GM23248 (cell line): Measurements from ENCODE around the gene TRIOBP. TPM values are rescaled to one million over a fixed set of nuclear protein-coding genes. Genes with fewer than 3 reads are reported as not detected.

Source experiments
- DNase-seq: peaks from one replicate; pipeline ENCODE4 v3.0.0-alpha.2; 2015
- H2AFZ ChIP-seq: fragments of 200-600 bp; sonication (generic); 2 replicates; pipeline ENCODE4 v1.6.1; 2016; ENCODE audit warnings: antibody characterized with exemption
- H3F3A ChIP-seq: fragments of 200-600 bp; sonication (generic); 2 replicates; pipeline ENCODE4 v1.6.1; 2016; ENCODE audit warnings: mild to moderate bottlenecking, antibody characterized with exemption, mixed run types; ENCODE audit not compliant: insufficient read depth
- H3K27ac ChIP-seq: fragments of 200-600 bp; sonication (generic); 2 replicates; pipeline ENCODE4 v1.5.1; 2016; ENCODE audit warnings: mild to moderate bottlenecking
- H3K27me3 ChIP-seq: fragments of 200-600 bp; sonication (generic); replicated peaks from 2 replicates; pipeline ENCODE4 v1.6.1; 2016; ENCODE audit warnings: mild to moderate bottlenecking; ENCODE audit not compliant: insufficient read depth
- H3K36me3 ChIP-seq: fragments of 200-600 bp; sonication (generic); 2 replicates; pipeline ENCODE4 v1.6.1; 2016; ENCODE audit warnings: low read depth, mild to moderate bottlenecking
- H3K4me1 ChIP-seq: fragments of 200-600 bp; sonication (generic); 2 replicates; pipeline ENCODE4 v1.6.1; 2016; ENCODE audit warnings: mild to moderate bottlenecking; ENCODE audit not compliant: insufficient read depth
- H3K4me2 ChIP-seq: fragments of 200-600 bp; sonication (generic); one replicate; pipeline ENCODE4 v1.6.1; 2016; ENCODE audit warnings: mild to moderate bottlenecking; ENCODE audit not compliant: unreplicated experiment
- H3K4me3 ChIP-seq: fragments of 200-600 bp; sonication (generic); 2 replicates; pipeline ENCODE4 v1.5.1; 2016; ENCODE audit warnings: mild to moderate bottlenecking
- H3K79me2 ChIP-seq: fragments of 200-600 bp; sonication (generic); 2 replicates; pipeline ENCODE4 v1.6.1; 2016; ENCODE audit warnings: mild to moderate bottlenecking; ENCODE audit not compliant: insufficient read depth
- H3K9ac ChIP-seq: fragments of 200-600 bp; sonication (generic); 2 replicates; pipeline ENCODE4 v1.6.1; 2016; ENCODE audit warnings: mild to moderate bottlenecking
- H3K9me2 ChIP-seq: fragments of 200-600 bp; sonication (generic); 2 replicates; pipeline ENCODE4 v1.6.1; 2016; ENCODE audit warnings: mixed run types, mild to moderate bottlenecking, moderate library complexity; ENCODE audit not compliant: insufficient read depth
- H3K9me3 ChIP-seq: fragments of 200-600 bp; sonication (generic); one replicate; pipeline ENCODE4 v1.6.1; 2017; ENCODE audit warnings: low read depth
- H4K20me1 ChIP-seq: fragments of 200-600 bp; sonication (generic); 2 replicates; pipeline ENCODE4 v1.6.0; 2016; ENCODE audit not compliant: insufficient read depth
- EZH2 ChIP-seq: fragments of 200-600 bp; sonication (generic); IDR thresholded peaks from 2 replicates; pipeline ENCODE4 v1.6.1; 2018; ENCODE audit warnings: antibody characterized with exemption, mild to moderate bottlenecking; ENCODE audit not compliant: insufficient read depth, poor library complexity, severe bottlenecking
- EZH2phosphoT487 ChIP-seq: fragments of 200-600 bp; sonication (generic); IDR thresholded peaks from 2 replicates; pipeline ENCODE4 v1.6.1; 2018; ENCODE audit warnings: antibody characterized with exemption, moderate library complexity, mild to moderate bottlenecking, low read depth; ENCODE audit not compliant: insufficient read depth
- WGBS, 2 experiments: methylation state at CpG; one replicate each; pipeline ENCODE4 v1.1.6; 2015 to 2017; ENCODE audit warnings: low lambda C conversion rate in 2 of 2, low coverage in 1 of 2; ENCODE audit errors: missing lambda C conversion rate in 2 of 2; 5-methylcytosine and 5-hydroxymethylcytosine counted together
- in situ Hi-C: fragments of 300-500 bp; cut with MboI; formaldehyde crosslinking; loops from 2 replicates; pipeline ENCODE4 v1.15.0; 2020
- polyA plus RNA-seq: library from polyadenylated mRNA; unstranded; fragments of >200 nt; fragmentation: Nextera tagmentation; extraction: Ambion mirVana; gene quantifications from 2 replicates; pipeline ENCODE4 v1.2.1, GENCODE V29; 2016
- total RNA-seq: library from RNA; depleted of rRNA; stranded (reverse); fragments of >200 nt; shearing (Covaris generic); gene quantifications from 2 replicates; pipeline ENCODE4 v1.2.3, GENCODE V29; 2014

TRIOBP gene
- total and polyA plus RNA-seq, 2 experiments from 2014 or later = 123 to 135 TPM

GRCh38 chr22:37774728-37775127, 77.9 kb downstream of the TRIOBP start:
- Histone ChIP-seq H3K4me2 (no peak overlapping the region), H2AFZ (no peak overlapping the region), H3K4me3 (no peak overlapping the region), H3K36me3 (peaks cover 10% of the 10 kb centered on the region), H3K9me3 (no peaks in the 10 kb centered on the region), H3K27me3 (no peaks in the 10 kb centered on the region), H3K27ac (no peak overlapping the region; the same call in 1 of the 2 replicates), H3K9ac (no peak overlapping the region), H4K20me1 (no peaks in the 10 kb centered on the region), H3K79me2 (no peaks in the 10 kb centered on the region), H3K9me2 (no peaks in the 10 kb centered on the region), H3K4me1 (peaks cover 25% of the 10 kb centered on the region), H3F3A (peaks cover 32% of the 10 kb centered on the region)
- no peak for DNase-seq
- WGBS, 2 experiments = 91 to 98% methylated on average over 3 of the region's 3 CpGs
- in situ Hi-C loops = no loop called here
- TF ChIP-seq EZH2 (no peak), EZH2phosphoT487 (no peak)

DNA sequence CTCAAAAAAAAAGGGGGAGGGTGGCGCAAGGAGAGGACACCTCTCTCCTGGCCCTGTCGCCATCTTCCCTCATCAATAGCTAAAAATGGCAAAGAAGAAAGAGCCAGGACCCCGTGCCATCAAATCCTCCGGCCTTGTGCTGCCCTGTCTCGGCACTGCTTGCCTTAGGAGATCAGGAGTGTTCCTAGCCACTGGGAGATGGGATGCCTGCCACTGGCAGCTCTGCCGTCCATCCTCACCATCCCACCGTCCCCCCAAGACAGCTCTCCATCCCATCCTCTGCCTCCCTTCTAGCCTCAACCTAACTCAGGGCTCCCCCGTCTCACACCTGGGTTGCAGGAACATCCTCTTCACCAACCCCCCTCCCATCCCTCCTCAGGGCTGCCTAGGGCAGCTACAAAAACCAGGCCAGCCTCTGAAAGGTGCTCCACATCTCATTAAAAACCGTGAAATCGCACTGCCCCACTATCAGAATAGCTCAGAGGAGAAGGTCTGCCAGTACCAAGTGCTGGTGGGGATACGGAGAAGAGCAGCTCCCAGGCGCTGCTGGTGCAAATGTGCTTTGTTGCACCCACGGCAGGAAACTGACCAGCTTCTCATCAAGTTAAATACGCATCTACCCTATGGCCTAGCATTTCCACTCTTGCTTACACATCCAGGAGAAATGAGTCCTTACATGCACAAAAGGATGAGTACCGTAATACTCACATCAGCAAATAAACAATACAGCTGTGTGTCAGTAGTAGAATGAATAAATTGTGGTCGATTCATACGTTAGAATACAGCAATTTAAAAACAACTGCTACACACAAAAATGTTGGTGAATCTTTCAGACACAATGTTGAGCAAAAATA, 79.2 kb downstream of the TRIOBP start:
- in situ Hi-C loops = no loop called here
- no peaks in the 10 kb centered on the region for H3K27me3 ChIP-seq
- peak overlapping the region; percentile 63 for H3K9ac ChIP-seq
- no peaks in the 10 kb centered on the region for H4K20me1 ChIP-seq
- no peak for TF ChIP-seq EZH2phosphoT487
- TF ChIP-seq EZH2 = no peak
- H3K27ac ChIP-seq = peak overlapping the region; percentile 87
- H3F3A ChIP-seq = peaks cover 32% of the 10 kb centered on the region
- 49% methylated on average over 17 of the region's 17 CpGs for WGBS, 2 experiments
- no peaks in the 10 kb centered on the region for H3K9me2 ChIP-seq
- H3K4me3 ChIP-seq = no peak overlapping the region
- H2AFZ ChIP-seq = no peak overlapping the region
- H3K4me2 ChIP-seq = peak overlapping the region; percentile 49
- peak; percentile 85 for DNase-seq
- H3K79me2 ChIP-seq = no peaks in the 10 kb centered on the region
- peaks cover 8% of the 10 kb centered on the region for H3K36me3 ChIP-seq
- peaks cover 25% of the 10 kb centered on the region for H3K4me1 ChIP-seq
- H3K9me3 ChIP-seq = no peaks in the 10 kb centered on the region

GRCh38 chr22:37776639-37777005, 79.8 kb downstream of the TRIOBP start:
- Histone ChIP-seq H3F3A (peaks cover 32% of the 10 kb centered on the region), H3K9me2 (no peaks in the 10 kb centered on the region), H4K20me1 (no peaks in the 10 kb centered on the region), H3K27ac (peak overlapping the region; percentile 87), H3K4me1 (peaks cover 28% of the 10 kb centered on the region), H3K4me2 (peak overlapping the region; percentile 49), H3K79me2 (no peaks in the 10 kb centered on the region), H2AFZ (no peak overlapping the region), H3K36me3 (peaks cover 6% of the 10 kb centered on the region), H3K27me3 (no peaks in the 10 kb centered on the region), H3K9ac (peak overlapping the region; percentile 63), H3K4me3 (0 out of 2 replicates have a peak overlapping the region, but pooled peaks have one; percentile 4), H3K9me3 (no peaks in the 10 kb centered on the region)
- in situ Hi-C loops = no loop called here
- DNase-seq = no peak
- TF ChIP-seq EZH2phosphoT487 (no peak), EZH2 (no peak)
- WGBS, 2 experiments = 61 to 69% methylated on average over 10 of the region's 10 CpGs

GRCh38 chr22:37777122-37777687, 80.4 kb downstream of the TRIOBP start:
- DNase-seq = peak; percentile 86
- no peaks in the 10 kb centered on the region for H3K9me3 ChIP-seq
- WGBS, 2 experiments = 34 to 37% methylated on average over 11 of the region's 11 CpGs
- no peaks in the 10 kb centered on the region for H3K27me3 ChIP-seq
- H4K20me1 ChIP-seq = no peaks in the 10 kb centered on the region
- no peak overlapping the region for H3K4me3 ChIP-seq
- peaks cover 32% of the 10 kb centered on the region for H3F3A ChIP-seq
- H3K36me3 ChIP-seq = peaks cover 6% of the 10 kb centered on the region
- H3K27ac ChIP-seq = peak overlapping the region; percentile 87
- TF ChIP-seq EZH2 (no peak), EZH2phosphoT487 (no peak)
- 0 out of 2 replicates have a peak overlapping the region, but pooled peaks have one; percentile 6 for H3K9ac ChIP-seq
- in situ Hi-C loops = no loop called here
- H3K79me2 ChIP-seq = no peaks in the 10 kb centered on the region
- no peaks in the 10 kb centered on the region for H3K9me2 ChIP-seq
- H3K4me1 ChIP-seq = peaks cover 34% of the 10 kb centered on the region
- no peak overlapping the region for H2AFZ ChIP-seq
- H3K4me2 ChIP-seq = peak overlapping the region; percentile 49
